ENCODE measurements around the gene IFI27L2.

The IFI27L2 gene

GRCh38 chr14:94126419-94126677, 3.1 kb downstream of the IFI27L2 start:
- DNase-seq (ENCODE audit: low read depth) = no peak
- no peak for TF ChIP-seq CTCF (IDR thresholded peaks at IDR 0.05; ENCODE audit: control insufficient read depth, extremely low read depth, insufficient read depth)
- no peak overlapping the region for H3K4me3 ChIP-seq (ENCODE audit: low read depth, low read length)

GRCh38 chr14:94125659-94126418, 3.6 kb downstream of the IFI27L2 start:
- H3K4me3 ChIP-seq (ENCODE audit: low read depth, low read length) = no peak overlapping the region
- no peak for TF ChIP-seq CTCF (IDR thresholded peaks at IDR 0.05; ENCODE audit: control insufficient read depth, extremely low read depth, insufficient read depth)
- DNase-seq (ENCODE audit: low read depth) = no peak

GRCh38 chr14:94124582-94125377, 4.6 kb downstream of the IFI27L2 start:
- no peak overlapping the region for H3K4me3 ChIP-seq (ENCODE audit: low read depth, low read length)
- DNase-seq (ENCODE audit: low read depth) = no peak
- no peak for TF ChIP-seq CTCF (IDR thresholded peaks at IDR 0.05; ENCODE audit: control insufficient read depth, extremely low read depth, insufficient read depth)

- DNase-seq (ENCODE audit: low read depth) = no peak
- TF ChIP-seq CTCF (IDR thresholded peaks at IDR 0.05; ENCODE audit: control insufficient read depth, extremely low read depth, insufficient read depth) = no peak
- no peak overlapping the region for H3K4me3 ChIP-seq (ENCODE audit: low read depth, low read length)
These were observed 5.5 kb downstream of the IFI27L2 start for GRCh38 chr14:94123868-94124267.

- no peak for TF ChIP-seq CTCF (IDR thresholded peaks at IDR 0.05; ENCODE audit: control insufficient read depth, extremely low read depth, insufficient read depth)
- no peak overlapping the region for H3K4me3 ChIP-seq (ENCODE audit: low read depth, low read length)
- no peak for DNase-seq (ENCODE audit: low read depth)
These were observed 6.1 kb downstream of the IFI27L2 start for GRCh38 chr14:94123296-94123695.

GRCh38 chr14:94122438-94122837, 7.0 kb downstream of the IFI27L2 start:
- DNase-seq (ENCODE audit: low read depth) = no peak
- H3K4me3 ChIP-seq (ENCODE audit: low read depth, low read length) = no peak overlapping the region
- no peak for TF ChIP-seq CTCF (IDR thresholded peaks at IDR 0.05; ENCODE audit: control insufficient read depth, extremely low read depth, insufficient read depth)
